Calu3 (cell line): ENCODE results near the gene PPARG. TPM values are rescaled to one million over a fixed set of nuclear protein-coding genes. Genes with fewer than 3 reads are reported as not detected.
A peak's percentile ranks its signal among the peaks of the same experiment; 100 is the strongest.
"Not testable (repeated sequence)": the region's sequence is repeated elsewhere in the genome, so short reads cannot be mapped to it uniquely, and the experiment has no call there.

Experiments
- BruUV-seq: library from RNA; stranded (reverse); fragments of 400-500 nt; replicated peaks from 2 replicates; lab custom pipeline; 2021; lab: Mats Ljungman, UMichigan
- CTCF ChIA-PET: fragments of 300-600 bp; sonication (Branson Sonifier 250); formaldehyde crosslinking; loops from one replicate; lab custom pipeline; 2022; ENCODE audit warnings: antibody characterized with exemption; lab: Charles Lee
- DNase-seq: peaks from one replicate; pipeline ENCODE4 v3.0.0; 2022
- H3K27ac Mint-ChIP-seq: one replicate; pipeline ENCODE4 v1.8.0; 2022; ENCODE audit warnings: mixed read lengths; ENCODE audit not compliant: unreplicated experiment
- H3K27me3 Mint-ChIP-seq: one replicate; pipeline ENCODE4 v1.8.0; 2022; ENCODE audit warnings: mixed read lengths; ENCODE audit not compliant: unreplicated experiment
- H3K36me3 Mint-ChIP-seq: one replicate; pipeline ENCODE4 v1.8.0; 2022; ENCODE audit warnings: mild to moderate bottlenecking, moderate library complexity, mixed read lengths; ENCODE audit not compliant: insufficient read depth, unreplicated experiment
- H3K4me1 Mint-ChIP-seq: one replicate; pipeline ENCODE4 v1.8.0; 2022; ENCODE audit warnings: mild to moderate bottlenecking, low read depth, mixed read lengths; ENCODE audit not compliant: unreplicated experiment
- H3K4me3 Mint-ChIP-seq: one replicate; pipeline ENCODE4 v1.8.0; 2022; ENCODE audit warnings: mild to moderate bottlenecking, low read depth, moderate library complexity, mixed read lengths; ENCODE audit not compliant: unreplicated experiment
- H3K9me3 Mint-ChIP-seq: one replicate; pipeline ENCODE4 v1.8.0; 2022; ENCODE audit warnings: low read depth, mixed read lengths; ENCODE audit not compliant: unreplicated experiment
- intact Hi-C: fragments of 100-400 bp; cut with micrococcal nuclease; formaldehyde crosslinking; loops from one replicate; pipeline ENCODE4 v1.10.0; 2022; ENCODE audit not compliant: unreplicated experiment
- total RNA-seq: library from RNA; stranded (reverse); gene quantifications from 2 replicates; pipeline ENCODE4 v1.2.3, GENCODE V29; 2022
- TF ChIP-seq, protein P1 (sequence below): fragments of 200-600 bp; IDR thresholded peaks from one replicate; pipeline ENCODE4 v1.8.0; 2022; ENCODE audit warnings: antibody characterized with exemption; ENCODE audit not compliant: unreplicated experiment

The PPARG gene
- total RNA-seq, 1 experiment from 2014 or later, result 85.8 TPM

DNA sequence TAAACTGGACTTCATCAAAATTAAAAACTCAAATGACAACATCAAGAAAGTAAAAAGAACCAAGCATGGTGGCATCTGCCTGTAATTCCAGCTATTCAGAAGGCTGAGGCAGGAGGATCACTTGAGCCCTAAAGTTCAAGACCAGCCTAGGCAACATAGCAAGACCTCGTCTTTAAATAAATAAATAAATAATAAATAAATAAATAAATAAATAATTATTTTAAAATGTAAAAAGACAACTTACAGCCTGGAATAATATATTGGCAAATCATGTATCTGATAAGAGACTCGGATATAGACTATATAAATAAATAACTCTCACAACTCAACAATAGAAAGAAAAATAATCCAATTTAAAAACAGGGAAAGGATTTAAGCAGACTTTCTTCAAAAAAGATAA, 4.3 kb upstream of the PPARG start:
- peaks cover 18% of the 10 kb centered on the region for H3K4me1 Mint-ChIP-seq
- intact Hi-C loops, result no loop called here
- H3K36me3 Mint-ChIP-seq, result peaks cover 35% of the 10 kb centered on the region
- CTCF ChIA-PET, result no interaction called here
- no TSS peak for BruUV-seq
- no peaks in the 10 kb centered on the region for H3K9me3 Mint-ChIP-seq
- DNase-seq, result no peak
- no peak overlapping the region for H3K4me3 Mint-ChIP-seq
- no peaks in the 10 kb centered on the region for H3K27me3 Mint-ChIP-seq
- H3K27ac Mint-ChIP-seq, result no peak overlapping the region
- TF ChIP-seq, protein P1, sequence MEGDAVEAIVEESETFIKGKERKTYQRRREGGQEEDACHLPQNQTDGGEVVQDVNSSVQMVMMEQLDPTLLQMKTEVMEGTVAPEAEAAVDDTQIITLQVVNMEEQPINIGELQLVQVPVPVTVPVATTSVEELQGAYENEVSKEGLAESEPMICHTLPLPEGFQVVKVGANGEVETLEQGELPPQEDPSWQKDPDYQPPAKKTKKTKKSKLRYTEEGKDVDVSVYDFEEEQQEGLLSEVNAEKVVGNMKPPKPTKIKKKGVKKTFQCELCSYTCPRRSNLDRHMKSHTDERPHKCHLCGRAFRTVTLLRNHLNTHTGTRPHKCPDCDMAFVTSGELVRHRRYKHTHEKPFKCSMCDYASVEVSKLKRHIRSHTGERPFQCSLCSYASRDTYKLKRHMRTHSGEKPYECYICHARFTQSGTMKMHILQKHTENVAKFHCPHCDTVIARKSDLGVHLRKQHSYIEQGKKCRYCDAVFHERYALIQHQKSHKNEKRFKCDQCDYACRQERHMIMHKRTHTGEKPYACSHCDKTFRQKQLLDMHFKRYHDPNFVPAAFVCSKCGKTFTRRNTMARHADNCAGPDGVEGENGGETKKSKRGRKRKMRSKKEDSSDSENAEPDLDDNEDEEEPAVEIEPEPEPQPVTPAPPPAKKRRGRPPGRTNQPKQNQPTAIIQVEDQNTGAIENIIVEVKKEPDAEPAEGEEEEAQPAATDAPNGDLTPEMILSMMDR, result no peak

DNA sequence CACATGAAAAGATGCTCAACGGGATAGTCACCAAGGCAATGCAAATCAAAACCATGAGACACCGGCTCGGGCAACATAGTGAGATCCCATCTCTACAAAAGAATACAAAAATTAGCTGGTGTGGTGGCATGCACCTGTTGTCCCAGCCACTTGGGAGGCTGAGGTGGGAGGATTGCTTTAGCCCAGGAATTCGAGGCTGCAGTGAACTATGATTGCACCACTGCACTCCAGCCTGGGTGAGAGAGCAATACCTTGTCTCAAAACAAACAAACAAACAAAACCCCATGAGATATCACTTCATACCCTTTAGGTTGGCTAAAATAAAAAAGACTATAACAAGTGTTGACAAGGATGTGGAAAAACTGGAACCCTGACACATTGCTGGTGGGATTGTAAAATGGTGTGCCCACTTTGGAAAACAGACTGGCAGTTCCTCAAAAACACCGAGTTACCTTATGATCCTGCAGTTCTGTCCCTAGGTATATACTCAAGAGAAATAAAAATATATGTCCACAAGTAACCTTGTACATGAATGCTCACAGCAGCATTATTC, 3.8 kb upstream of the PPARG start:
- H3K4me3 Mint-ChIP-seq, result no peak overlapping the region
- no peak overlapping the region for H3K27ac Mint-ChIP-seq
- CTCF ChIA-PET, result no interaction called here
- no peak for DNase-seq
- TF ChIP-seq, protein P1, result no peak
- peaks cover 40% of the 10 kb centered on the region for H3K36me3 Mint-ChIP-seq
- no peaks in the 10 kb centered on the region for H3K27me3 Mint-ChIP-seq
- no peaks in the 10 kb centered on the region for H3K9me3 Mint-ChIP-seq
- H3K4me1 Mint-ChIP-seq, result peaks cover 14% of the 10 kb centered on the region
- intact Hi-C loops, result loop anchor here (5.0 kb wide), 4 partner anchors 63 to 197 kb away; partner anchors contain the start of gene TSEN2
- no TSS peak for BruUV-seq

DNA sequence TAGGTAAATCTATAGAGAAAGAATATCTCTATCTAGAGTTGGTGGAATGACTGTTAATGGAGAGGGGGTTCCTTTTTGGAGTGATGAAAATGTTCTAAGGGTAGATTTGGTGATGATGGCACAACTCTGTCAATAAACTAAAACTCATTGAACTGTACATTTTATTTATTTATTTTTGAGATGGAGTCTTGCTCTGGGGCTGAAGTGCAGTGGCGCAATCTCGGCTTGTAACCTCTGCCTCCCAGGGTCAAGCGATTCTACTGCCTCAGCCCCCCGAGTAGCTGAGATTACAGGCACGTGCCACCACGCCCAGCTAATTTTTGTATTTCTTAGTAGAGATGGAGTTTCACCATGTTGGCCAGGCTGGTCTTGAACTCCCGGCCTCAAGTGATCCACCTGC, 3.1 kb upstream of the PPARG start:
- H3K4me1 Mint-ChIP-seq, H3K9me3 Mint-ChIP-seq, H3K27ac Mint-ChIP-seq, H3K27me3 Mint-ChIP-seq, BruUV-seq, H3K4me3 Mint-ChIP-seq, DNase-seq: not testable (repeated sequence)
- H3K36me3 Mint-ChIP-seq, result peaks cover 47% of the 10 kb centered on the region
- CTCF ChIA-PET, result interaction anchor here (0.7 kb wide), 1 partner anchor 151 kb away, joined by 3 read pairs; no protein-coding TSS in a partner anchor
- intact Hi-C loops, result loop anchor here (5.0 kb wide), 4 partner anchors 63 to 197 kb away; partner anchors contain the start of gene TSEN2

DNA sequence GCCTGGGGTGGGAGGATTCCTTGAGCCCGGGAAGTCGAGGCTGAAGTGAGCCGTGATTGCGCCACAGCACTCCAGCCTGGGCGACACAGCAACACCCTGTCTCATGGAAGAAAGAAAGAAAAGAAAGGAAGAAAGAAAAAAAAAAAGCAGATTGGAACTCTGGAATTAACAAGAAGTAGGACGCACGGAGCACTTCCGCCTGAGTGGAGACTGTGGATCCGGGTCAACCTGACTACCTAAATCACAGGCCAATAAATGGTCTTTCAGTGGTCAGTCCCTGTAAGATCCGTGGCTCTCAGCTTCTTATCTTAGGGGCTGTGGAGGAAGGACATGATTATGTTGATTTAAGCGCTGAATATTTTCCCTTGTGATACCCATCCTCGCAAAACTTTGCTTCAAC, 2.4 kb upstream of the PPARG start:
- H3K27ac Mint-ChIP-seq, result peak overlapping the region; percentile 84
- no peaks in the 10 kb centered on the region for H3K27me3 Mint-ChIP-seq
- peaks cover 54% of the 10 kb centered on the region for H3K36me3 Mint-ChIP-seq
- CTCF ChIA-PET, result interaction anchor here (0.7 to 0.9 kb wide), 3 partner anchors 10 to 527 kb away, joined by 3 read pairs; no protein-coding TSS in a partner anchor
- H3K9me3 Mint-ChIP-seq, result no peaks in the 10 kb centered on the region
- DNase-seq, result no peak
- intact Hi-C loops, result loop anchor here (5.0 kb wide), 4 partner anchors 64 to 196 kb away; partner anchors contain the start of gene TSEN2
- TF ChIP-seq, protein P1, result no peak
- H3K4me3 Mint-ChIP-seq, result peak overlapping the region; percentile 81
- peaks cover 9% of the 10 kb centered on the region for H3K4me1 Mint-ChIP-seq
- no TSS peak for BruUV-seq
